Measurements from ENCODE around the gene WWOX.

Gene WWOX

GRCh38 chr16:79079656-79080420 is 980.4 kb downstream of the WWOX start:
- intact Hi-C loops (cut with DNase I) = no loop called here
- DNase-seq = no peak

- intact Hi-C loops (cut with DNase I) = no loop called here
- DNase-seq = no peak
Measured at GRCh38 chr16:79081297-79082066, 982.0 kb downstream of the WWOX start.

- no peak for DNase-seq
- intact Hi-C loops (cut with DNase I) = loop anchor here (1.0 kb wide), 1 partner anchor 8 kb away; no protein-coding TSS in a partner anchor
Measured at GRCh38 chr16:79082970-79083369, 983.5 kb downstream of the WWOX start.

GRCh38 chr16:79083508-79084299 is 984.2 kb downstream of the WWOX start:
- no peak for DNase-seq
- intact Hi-C loops (cut with DNase I) = loop anchor here (1.0 kb wide), 1 partner anchor 8 kb away; no protein-coding TSS in a partner anchor

- DNase-seq = no peak
- intact Hi-C loops (cut with DNase I) = no loop called here
Measured at GRCh38 chr16:79088971-79089370, 989.5 kb downstream of the WWOX start.

GRCh38 chr16:79089735-79090284 is 990.4 kb downstream of the WWOX start:
- no peak for DNase-seq
- intact Hi-C loops (cut with DNase I) = no loop called here

- intact Hi-C loops (cut with DNase I) = loop anchor here (1.0 kb wide), 1 partner anchor 8 kb away; no protein-coding TSS in a partner anchor
- DNase-seq = no peak
Measured at GRCh38 chr16:79090966-79091365, 991.5 kb downstream of the WWOX start.

- intact Hi-C loops (cut with DNase I) = no loop called here
- DNase-seq = no peak
Measured at GRCh38 chr16:79092846-79093245, 993.4 kb downstream of the WWOX start.

GRCh38 chr16:79093554-79093967 is 994.1 kb downstream of the WWOX start:
- DNase-seq = peak in 2 of 10 donors; percentile 9 to 21
- intact Hi-C loops (cut with DNase I) = no loop called here

- intact Hi-C loops (cut with DNase I) = no loop called here
- DNase-seq = no peak
Measured at GRCh38 chr16:79096246-79096645, 996.8 kb downstream of the WWOX start.

GRCh38 chr16:79097166-79097565 is 997.7 kb downstream of the WWOX start:
- intact Hi-C loops (cut with DNase I) = no loop called here
- DNase-seq = no peak

GRCh38 chr16:79097771-79098170 is 998.3 kb downstream of the WWOX start:
- DNase-seq = no peak
- intact Hi-C loops (cut with DNase I) = no loop called here

GRCh38 chr16:79098907-79099306 is 999.5 kb downstream of the WWOX start:
- no peak for DNase-seq
- intact Hi-C loops (cut with DNase I) = no loop called here

GRCh38 chr16:79099716-79100115 is 1000.3 kb downstream of the WWOX start:
- intact Hi-C loops (cut with DNase I) = loop anchor here (10.0 kb wide), 1 partner anchor 65 kb away; no protein-coding TSS in a partner anchor
- no peak for DNase-seq

- no peak for DNase-seq
- intact Hi-C loops (cut with DNase I) = loop anchor here (10.0 kb wide), 1 partner anchor 64 kb away; no protein-coding TSS in a partner anchor
Measured at GRCh38 chr16:79100447-79100846, 1001.0 kb downstream of the WWOX start.

- intact Hi-C loops (cut with DNase I) = loop anchor here (10.0 kb wide), 1 partner anchor 63 kb away; no protein-coding TSS in a partner anchor
- DNase-seq = no peak
Measured at GRCh38 chr16:79101491-79101890, 1002.0 kb downstream of the WWOX start.

GRCh38 chr16:79104567-79104966 is 1005.1 kb downstream of the WWOX start:
- no peak for DNase-seq
- intact Hi-C loops (cut with DNase I) = loop anchor here (10.0 kb wide), 1 partner anchor 60 kb away; no protein-coding TSS in a partner anchor

GRCh38 chr16:79107301-79107700 is 1007.8 kb downstream of the WWOX start:
- no peak for DNase-seq

GRCh38 chr16:79109771-79110170 is 1010.3 kb downstream of the WWOX start:
- DNase-seq = no peak
- intact Hi-C loops (cut with DNase I) = loop anchor here (10.0 kb wide), 1 partner anchor 55 kb away; no protein-coding TSS in a partner anchor

More at GRCh38 chr16:79107301-79107700, 1007.8 kb downstream of the WWOX start:
- intact Hi-C loops (cut with DNase I) = loop anchor here (10.0 kb wide), 1 partner anchor 58 kb away; no protein-coding TSS in a partner anchor

- intact Hi-C loops (cut with DNase I) = no loop called here
- DNase-seq = no peak
Measured at GRCh38 chr16:79110242-79110641, 1010.8 kb downstream of the WWOX start.

Data from posterior cingulate gyrus (tissue), 11 donors.